A673 (cell line): ENCODE results near the gene AJM1. TPM values are rescaled to one million over a fixed set of nuclear protein-coding genes. Genes with fewer than 3 reads are reported as not detected.

ENCODE experiments used
- BruUV-seq: library from RNA; stranded (reverse); fragments of 400-500 nt; replicated peaks from 2 replicates; lab custom pipeline; 2021; lab: Mats Ljungman, UMichigan
- CTCF ChIA-PET: fragments of 300-600 bp; sonication (Branson Sonifier 250); formaldehyde crosslinking; loops from one replicate; lab custom pipeline; 2022; ENCODE audit warnings: antibody characterized with exemption; lab: Charles Lee
- POLR2A ChIA-PET: fragments of 300-600 bp; sonication (Branson Sonifier 250); formaldehyde crosslinking; loops from one replicate; lab custom pipeline; 2022; ENCODE audit warnings: antibody characterized with exemption; ENCODE audit not compliant: low non-redundant PET; lab: Charles Lee
- DNase-seq: peaks from one replicate; pipeline ENCODE4 v3.0.0-alpha.2; 2015; ENCODE audit warnings: low spot score
- H3K27ac ChIP-seq: fragments of 200-600 bp; sonication (generic); 2 replicates; pipeline ENCODE4 v1.5.1; 2016; ENCODE audit warnings: mixed run types, low read depth, mild to moderate bottlenecking, mixed read lengths, antibody characterized with exemption, low read length; ENCODE audit not compliant: poor library complexity, severe bottlenecking
- H3K27me3 ChIP-seq: fragments of 200-600 bp; sonication (generic); replicated peaks from 2 replicates; pipeline ENCODE4 v1.6.1; 2017; ENCODE audit warnings: mixed run types, low read depth, mild to moderate bottlenecking, mixed read lengths, antibody characterized with exemption, low read length; ENCODE audit not compliant: insufficient read depth, poor library complexity
- H3K36me3 ChIP-seq: fragments of 200-600 bp; sonication (generic); 2 replicates; pipeline ENCODE4 v1.6.1; 2016; ENCODE audit warnings: mixed run types, mild to moderate bottlenecking, mixed read lengths, antibody characterized with exemption, low read length; ENCODE audit not compliant: insufficient read depth, poor library complexity, severe bottlenecking
- H3K4me1 ChIP-seq: fragments of 200-600 bp; sonication (generic); 2 replicates; pipeline ENCODE4 v1.6.1; 2017; ENCODE audit warnings: mixed run types, mild to moderate bottlenecking, mixed read lengths, antibody characterized with exemption, low read length; ENCODE audit not compliant: insufficient read depth, poor library complexity, severe bottlenecking
- H3K4me3 ChIP-seq: fragments of 200-600 bp; sonication (generic); 2 replicates; pipeline ENCODE4 v1.5.1; 2016; ENCODE audit warnings: low read depth, mixed run types, mild to moderate bottlenecking, mixed read lengths, low read length; ENCODE audit not compliant: poor library complexity, severe bottlenecking
- H3K9me3 ChIP-seq: fragments of 200-600 bp; sonication (generic); 2 replicates; pipeline ENCODE4 v1.6.1; 2016; ENCODE audit warnings: mixed run types, low read depth, mild to moderate bottlenecking, mixed read lengths, antibody characterized with exemption, low read length; ENCODE audit not compliant: poor library complexity, severe bottlenecking
- EZH2 ChIP-seq: fragments of 200-600 bp; sonication (generic); IDR thresholded peaks from 2 replicates; pipeline ENCODE4 v1.6.1; 2017; ENCODE audit warnings: borderline replicate concordance, low read depth, mild to moderate bottlenecking, mixed read lengths, antibody characterized with exemption, low read length; ENCODE audit not compliant: poor library complexity, severe bottlenecking
- intact Hi-C: fragments of 100-400 bp; cut with micrococcal nuclease; formaldehyde crosslinking; loops from one replicate; pipeline ENCODE4 v1.10.0; 2022; ENCODE audit not compliant: unreplicated experiment
- total RNA-seq: library from RNA; stranded (reverse); gene quantifications from 2 replicates; pipeline ENCODE4 v1.2.3, GENCODE V29; 2021
- TF ChIP-seq, protein P1 (sequence below): fragments of 300-800, 200-600 bp; sonication (generic); conservative IDR thresholded peaks from 2 replicates; pipeline ENCODE4 v1.5.1; 2017; ENCODE audit warnings: low read depth, mild to moderate bottlenecking, antibody characterized with exemption, low read length, moderate library complexity, mixed read lengths

AJM1 gene
- total RNA-seq, 1 experiment from 2014 or later, result 2.0 TPM

DNA sequence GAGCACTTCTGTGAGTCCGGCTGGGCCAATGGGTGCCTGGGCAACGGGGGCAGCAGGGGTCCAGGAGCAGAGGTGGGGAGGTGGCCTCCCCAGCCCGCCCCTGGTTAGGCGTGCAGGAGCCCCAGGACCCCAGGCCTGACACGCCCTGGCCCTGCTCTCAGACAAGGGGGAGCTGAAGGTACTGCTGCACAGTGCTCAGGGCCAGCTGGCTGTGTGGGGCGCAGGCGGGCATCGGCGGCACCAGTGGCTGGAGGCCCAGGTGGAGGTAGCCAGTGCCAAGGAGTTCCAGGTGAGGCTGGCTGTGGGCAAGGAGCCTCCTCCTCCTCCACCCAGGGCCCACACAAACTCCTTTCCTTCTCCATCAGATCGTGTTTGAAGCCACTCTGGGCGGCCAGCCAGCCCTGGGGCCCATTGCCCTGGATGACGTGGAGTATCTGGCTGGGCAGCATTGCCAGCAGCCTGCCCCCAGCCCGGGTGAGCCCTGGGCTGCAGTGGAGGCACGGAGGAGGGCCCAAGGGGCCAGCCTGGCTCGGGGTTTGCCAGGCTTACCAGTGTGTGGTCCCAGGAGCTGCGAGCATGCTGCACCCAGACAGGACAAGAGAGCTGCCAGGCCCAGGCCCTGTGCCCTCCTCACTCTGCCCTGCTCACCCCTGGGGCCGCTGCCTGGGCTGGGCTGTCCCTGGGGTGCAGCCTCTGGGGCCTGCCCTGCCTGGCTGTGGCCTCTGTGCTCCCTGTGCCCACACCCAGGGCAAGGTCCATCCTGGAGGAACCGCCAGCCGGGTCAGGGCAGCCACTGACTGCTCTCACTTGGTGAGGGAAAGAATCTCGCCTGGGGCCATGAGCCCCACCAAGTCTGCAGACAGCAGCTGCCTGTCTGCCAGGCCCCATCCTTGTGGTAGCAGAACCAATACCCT lies 16.8 kb downstream of the AJM1 start:
- BruUV-seq, result no TSS peak
- no peaks in the 10 kb centered on the region for H3K27me3 ChIP-seq

DNA sequence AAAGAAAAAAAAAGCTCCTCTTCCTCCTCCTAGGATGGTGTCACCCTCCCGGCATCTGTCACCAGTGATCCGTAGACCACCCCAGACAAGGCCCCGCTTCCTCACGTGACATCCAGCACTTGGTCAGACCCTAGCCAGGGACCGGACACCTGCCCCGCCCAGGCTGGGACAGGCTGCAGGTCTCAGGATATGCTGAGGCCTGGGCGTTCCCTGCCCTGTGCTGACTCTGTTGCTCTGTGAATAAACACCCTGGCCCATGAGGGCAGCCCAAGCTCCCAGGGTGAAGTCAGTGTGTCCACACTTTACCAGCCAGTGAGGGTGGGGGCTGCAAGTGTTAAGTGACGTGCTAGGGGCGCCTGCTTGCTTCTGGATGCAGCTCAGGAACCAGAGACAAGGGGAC lies 18.3 kb downstream of the AJM1 start:
- H3K9me3 ChIP-seq, result no peaks in the 10 kb centered on the region
- H3K36me3 ChIP-seq, result peaks cover 39% of the 10 kb centered on the region
- intact Hi-C loops, result no loop called here
- no peak overlapping the region for H3K27ac ChIP-seq
- ChIA-PET POLR2A (no interaction called here), CTCF (no interaction called here)
- no peak for DNase-seq
- no peak overlapping the region for H3K4me3 ChIP-seq
- H3K27me3 ChIP-seq, result no peaks in the 10 kb centered on the region
- H3K4me1 ChIP-seq, result no peaks in the 10 kb centered on the region
- BruUV-seq, result no TSS peak
- no peak for TF ChIP-seq EZH2
- TF ChIP-seq, protein P1, sequence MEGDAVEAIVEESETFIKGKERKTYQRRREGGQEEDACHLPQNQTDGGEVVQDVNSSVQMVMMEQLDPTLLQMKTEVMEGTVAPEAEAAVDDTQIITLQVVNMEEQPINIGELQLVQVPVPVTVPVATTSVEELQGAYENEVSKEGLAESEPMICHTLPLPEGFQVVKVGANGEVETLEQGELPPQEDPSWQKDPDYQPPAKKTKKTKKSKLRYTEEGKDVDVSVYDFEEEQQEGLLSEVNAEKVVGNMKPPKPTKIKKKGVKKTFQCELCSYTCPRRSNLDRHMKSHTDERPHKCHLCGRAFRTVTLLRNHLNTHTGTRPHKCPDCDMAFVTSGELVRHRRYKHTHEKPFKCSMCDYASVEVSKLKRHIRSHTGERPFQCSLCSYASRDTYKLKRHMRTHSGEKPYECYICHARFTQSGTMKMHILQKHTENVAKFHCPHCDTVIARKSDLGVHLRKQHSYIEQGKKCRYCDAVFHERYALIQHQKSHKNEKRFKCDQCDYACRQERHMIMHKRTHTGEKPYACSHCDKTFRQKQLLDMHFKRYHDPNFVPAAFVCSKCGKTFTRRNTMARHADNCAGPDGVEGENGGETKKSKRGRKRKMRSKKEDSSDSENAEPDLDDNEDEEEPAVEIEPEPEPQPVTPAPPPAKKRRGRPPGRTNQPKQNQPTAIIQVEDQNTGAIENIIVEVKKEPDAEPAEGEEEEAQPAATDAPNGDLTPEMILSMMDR, result no peak

More for the DNA sequence above, 16.8 kb downstream of the AJM1 start:
- intact Hi-C loops, result no loop called here
- TF ChIP-seq EZH2, result no peak
- TF ChIP-seq, protein P1, result no peak
- ChIA-PET POLR2A (no interaction called here), CTCF (no interaction called here)
- no peak for DNase-seq
- Histone ChIP-seq H3K4me1 (no peaks in the 10 kb centered on the region), H3K4me3 (no peak overlapping the region), H3K27ac (no peak overlapping the region), H3K36me3 (peaks cover 34% of the 10 kb centered on the region), H3K9me3 (no peaks in the 10 kb centered on the region)

DNA sequence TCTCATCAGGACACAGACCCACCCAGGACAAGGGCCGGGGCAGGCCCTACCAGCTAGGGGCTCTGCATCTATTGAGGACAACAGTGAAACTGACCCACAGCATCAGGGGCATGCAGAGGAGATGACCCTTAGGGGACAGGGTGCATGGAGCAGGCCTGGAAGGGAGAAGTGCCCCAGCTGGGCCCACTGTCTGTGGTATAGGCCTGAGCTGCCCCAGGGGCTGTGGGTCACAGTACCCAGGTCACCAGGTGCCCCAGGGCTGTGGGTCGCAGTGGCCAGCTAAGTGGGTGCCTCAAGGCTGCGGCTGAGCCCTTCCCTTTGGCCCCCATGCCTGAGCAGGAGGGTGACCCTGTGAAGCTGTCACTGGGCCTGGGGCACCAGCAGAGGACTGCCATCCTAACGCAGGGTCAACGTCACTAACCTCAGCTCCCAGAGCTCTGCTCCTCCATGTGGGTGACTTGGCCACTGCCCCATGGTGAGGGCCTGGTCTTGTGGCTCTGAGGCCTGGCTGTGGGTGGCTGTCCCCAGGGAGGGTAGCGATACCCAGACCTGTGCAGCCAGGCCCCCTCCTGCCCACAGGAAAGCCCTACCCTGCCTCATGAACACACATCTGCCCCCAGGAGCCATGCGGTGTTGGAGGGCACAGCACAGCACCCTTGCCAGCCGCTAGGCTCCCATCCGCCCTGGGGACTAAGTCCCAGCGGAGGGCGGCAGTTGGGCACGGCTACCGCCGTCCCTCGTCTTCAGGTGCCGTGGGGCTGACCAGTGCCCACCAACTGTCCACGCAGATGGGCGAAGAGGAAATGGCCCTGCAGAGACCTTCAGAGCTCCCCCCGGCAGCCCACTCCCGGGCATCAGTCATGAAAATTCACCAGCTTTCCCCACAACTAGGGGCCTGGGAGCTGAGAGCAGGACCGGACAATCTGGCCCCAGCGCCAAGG lies 18.9 kb downstream of the AJM1 start:
- no peak for DNase-seq
- Histone ChIP-seq H3K4me1 (no peaks in the 10 kb centered on the region), H3K36me3 (peaks cover 39% of the 10 kb centered on the region), H3K4me3 (no peak overlapping the region), H3K27me3 (no peaks in the 10 kb centered on the region), H3K9me3 (no peaks in the 10 kb centered on the region), H3K27ac (no peak overlapping the region)
- intact Hi-C loops, result no loop called here
- CTCF ChIA-PET, result no interaction called here
- BruUV-seq, result no TSS peak
- POLR2A ChIA-PET, result no interaction called here
- TF ChIP-seq EZH2, result no peak
- TF ChIP-seq, protein P1, result no peak
